Adrenal gland (tissue), 12 donors: ENCODE data around the gene UNC13B. TPM values are rescaled to one million over a fixed set of nuclear protein-coding genes. Genes with fewer than 3 reads are reported as not detected.

Experiments
- DNase-seq, 7 donors: peaks; one replicate each; pipeline ENCODE4 v3.0.0-alpha.2; 2019 to 2020
- H3K27ac ChIP-seq, 5 donors: fragments of 200-600 bp; sonication (generic) in 4 of 5; 1 replicate in 3 of 5; 2 replicates in 2 of 5; pipeline versions ENCODE4 v1.5.1 to v1.8.0; 2016 to 2020; ENCODE audit warnings: mild to moderate bottlenecking in 1 of 5
- H3K27me3 ChIP-seq: fragments of 200-600 bp; 2 replicates; pipeline ENCODE4 v1.8.0; 2021
- H3K36me3 ChIP-seq, 2 donors: fragments of 200-600 bp; replicated peaks in 1 of 2; 1 replicate in 1 of 2; 2 replicates in 1 of 2; pipeline versions ENCODE4 v1.5.1 to v1.8.0; 2018 to 2022
- H3K4me1 ChIP-seq, 2 donors: fragments of 200-600 bp; replicated peaks in 1 of 2; 1 replicate in 1 of 2; 2 replicates in 1 of 2; pipeline versions ENCODE4 v1.5.1 to v1.8.0; 2018 to 2021
- H3K4me3 ChIP-seq, 4 donors: fragments of 200-600 bp; sonication (generic) in 3 of 4; one replicate each; pipeline ENCODE4 v1.5.1; 2016 to 2018
- H3K9me3 ChIP-seq, 3 donors: fragments of 200-600 bp; sonication (generic) in 1 of 3; replicated peaks in 1 of 3; 1 replicate in 2 of 3; 2 replicates in 1 of 3; pipeline versions ENCODE4 v1.5.1 to v1.8.0; 2016 to 2021
- CTCF ChIP-seq, 6 experiments: fragments of 450-650 bp in 4 of 6; fragments of 200-600 bp in 2 of 6; sonication (generic) in 1 of 6; IDR thresholded peaks; 1 replicate in 5 of 6; 2 replicates in 1 of 6; pipeline versions ENCODE4 v1.5.1 to v1.8.0; 2016 to 2021; ENCODE audit warnings: antibody characterized with exemption in 6 of 6, mild to moderate bottlenecking in 2 of 6, moderate library complexity in 1 of 6
- POLR2A ChIP-seq, 2 donors: fragments of 450-650 bp; IDR thresholded peaks; one replicate each; pipeline ENCODE4 v1.6.1; 2017; ENCODE audit warnings: antibody characterized with exemption in 2 of 2, mild to moderate bottlenecking in 2 of 2, moderate library complexity in 1 of 2
- WGBS, 4 donors: extraction: QIAGEN DNeasy Blood & Tissue Kit in 2 of 4; methylation state at CpG; one replicate each; pipeline versions ENCODE4 v1.1.5 to v1.1.7; 2013 to 2017; 5-methylcytosine and 5-hydroxymethylcytosine counted together
- intact Hi-C, 2 donors: fragments of 100-400 bp; cut with DNase I; formaldehyde crosslinking; loops; one replicate each; pipeline versions ENCODE4 v1.14.1 to v1.15.0; 2022 to 2023
- polyA plus RNA-seq, 3 donors: library from polyadenylated mRNA; stranded (reverse); fragments of 200-250 nt in 2 of 3; fragments of 350-450 nt in 1 of 3; fragmentation: Illumina TruSeq in 1 of 3; extraction: RNeasy Lipid Tissue Mini Kit (QIAGEN cat#74804) in 1 of 3; gene quantifications; one replicate each; pipeline ENCODE4 v1.2.3, GENCODE V29; 2013 to 2014
- total RNA-seq, 9 donors: library from RNA; depleted of rRNA in 4 of 9; stranded (reverse); fragments of >200 nt in 4 of 9; fragments of 120-200 nt in 1 of 9; fragmentation: NEBNext Ultra II Directional in 1 of 9; extraction: Animal tissue kit (Norgen Biotek cat#: 25700) in 1 of 9; gene quantifications; one replicate each; pipeline versions ENCODE4 v1.1.0 to v1.2.4, GENCODE V29; 2013 to 2023
- donor health status: healthy with polysubstance abuse.
- donor health status: Bipolar disorder and iron deficiency.
- donor health status: DM: yes; HTN: yes; CAD: no.
- donor health status: DM: no; HTN: no; CAD: no.
- donor health status: DM: no; HTN: no; CAD: no.
- donor health status: DM: yes; HTN: yes; CAD: no.

The UNC13B gene
- total and polyA plus RNA-seq, 12 donors = 11.1 to 42.2 (median 30.5) TPM

DNA sequence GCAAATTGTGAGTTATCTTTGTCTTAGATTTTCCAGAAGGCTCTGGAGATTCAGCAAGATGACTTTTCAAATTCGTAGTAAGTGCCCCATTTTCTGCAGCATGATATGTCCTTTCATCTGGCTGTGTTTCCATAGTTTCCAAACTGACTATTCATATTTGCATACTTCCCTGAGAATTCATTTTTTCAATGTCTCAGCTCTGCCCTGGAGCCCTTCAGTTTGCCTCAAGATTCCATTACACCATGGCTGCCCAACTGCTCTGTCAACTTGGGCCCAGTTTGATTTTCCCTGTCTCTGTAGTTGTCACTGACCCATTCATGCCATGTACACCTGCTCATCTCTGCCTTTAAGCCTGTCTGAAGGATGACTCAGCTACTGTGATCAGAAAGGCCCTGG lies 233.9 kb downstream of the UNC13B start:
- intact Hi-C loops = no loop called here
- no peak overlapping the region for H3K27ac ChIP-seq
- peaks cover 0 to 53% of the 10 kb centered on the region in 2 donors for H3K36me3 ChIP-seq
- no peak for DNase-seq
- 88 to 100% (median 91%) methylated on average over 1 of the region's 1 CpG for WGBS, 4 donors
- no peaks in the 10 kb centered on the region for H3K4me1 ChIP-seq
- H3K4me3 ChIP-seq = no peak overlapping the region
- no peaks in the 10 kb centered on the region for H3K27me3 ChIP-seq
- TF ChIP-seq POLR2A (IDR thresholded peaks at IDR 0.05) (no peak), CTCF (IDR thresholded peaks at IDR 0.05) (no peak)
- H3K9me3 ChIP-seq = no peaks in the 10 kb centered on the region

GRCh38 chr9:35396560-35397215 lies 234.9 kb downstream of the UNC13B start:
- H3K36me3 ChIP-seq = peaks cover 0 to 46% of the 10 kb centered on the region in 2 donors
- DNase-seq = no peak
- no peaks in the 10 kb centered on the region for H3K27me3 ChIP-seq
- no peak overlapping the region for H3K27ac ChIP-seq
- no peak overlapping the region for H3K4me3 ChIP-seq
- H3K9me3 ChIP-seq = no peaks in the 10 kb centered on the region
- intact Hi-C loops = no loop called here
- TF ChIP-seq POLR2A (IDR thresholded peaks at IDR 0.05) (no peak), CTCF (IDR thresholded peaks at IDR 0.05) (no peak)
- H3K4me1 ChIP-seq = no peaks in the 10 kb centered on the region
- 89 to 96% (median 91%) methylated on average over 7 to 10 of the region's 10 CpGs for WGBS, 4 donors

DNA sequence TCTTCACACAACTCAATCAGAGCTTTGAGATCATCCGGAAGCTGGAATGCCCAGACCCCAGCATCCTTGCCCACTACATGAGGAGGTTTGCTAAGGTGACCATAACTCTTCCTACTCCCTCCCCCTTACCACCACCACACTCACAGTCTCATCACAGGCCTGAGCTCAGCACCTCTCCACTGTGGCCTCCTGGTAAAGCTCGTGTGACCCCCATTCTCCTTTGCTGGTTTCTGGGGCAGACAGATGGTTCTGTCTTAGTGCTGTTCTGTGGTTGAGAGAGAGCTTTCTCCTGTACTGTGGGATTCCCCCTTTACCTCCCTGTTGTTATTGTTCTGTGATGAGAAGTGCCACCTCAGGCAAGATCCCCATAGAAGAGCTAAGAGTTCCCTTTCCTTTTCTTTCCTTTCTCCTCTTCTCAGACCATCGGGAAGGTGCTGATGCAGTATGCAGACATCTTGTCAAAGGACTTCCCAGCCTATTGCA lies 235.4 kb downstream of the UNC13B start:
- DNase-seq = no peak
- WGBS, 4 donors = 91 to 94% (median 93%) methylated on average over 3 of the region's 3 CpGs
- no peak overlapping the region for H3K4me3 ChIP-seq
- H3K4me1 ChIP-seq = no peaks in the 10 kb centered on the region
- H3K27me3 ChIP-seq = no peaks in the 10 kb centered on the region
- no peak overlapping the region for H3K27ac ChIP-seq
- intact Hi-C loops = no loop called here
- no peaks in the 10 kb centered on the region for H3K9me3 ChIP-seq
- TF ChIP-seq CTCF (IDR thresholded peaks at IDR 0.05) = no peak
- H3K36me3 ChIP-seq = peaks cover 0 to 46% of the 10 kb centered on the region in 2 donors

DNA sequence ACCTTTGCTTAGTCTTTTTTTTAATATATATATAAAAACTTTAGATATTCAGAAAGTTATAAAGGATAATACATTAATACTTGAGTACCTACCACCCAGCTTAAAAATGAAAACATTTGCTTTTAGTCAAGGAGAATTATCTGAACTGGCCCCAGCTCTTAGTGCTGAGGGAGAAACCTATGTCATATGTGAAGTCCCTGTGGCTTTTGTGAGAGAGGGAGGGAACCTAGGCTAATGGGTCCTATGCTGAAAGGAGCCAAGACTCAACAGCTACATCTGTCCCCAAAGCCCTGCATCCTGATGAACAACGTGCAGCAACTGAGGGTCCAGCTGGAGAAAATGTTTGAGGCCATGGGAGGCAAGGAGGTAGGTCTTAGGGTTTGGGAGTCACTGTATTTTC lies 236.1 kb downstream of the UNC13B start:
- DNase-seq = no peak
- H3K27me3 ChIP-seq = no peaks in the 10 kb centered on the region
- no peak overlapping the region for H3K27ac ChIP-seq
- no peaks in the 10 kb centered on the region for H3K4me1 ChIP-seq
- 86 to 100% (median 88%) methylated on average over 1 of the region's 1 CpG for WGBS, 4 donors
- TF ChIP-seq CTCF (IDR thresholded peaks at IDR 0.05) (no peak), POLR2A (IDR thresholded peaks at IDR 0.05) (no peak)
- H3K9me3 ChIP-seq = no peaks in the 10 kb centered on the region
- H3K36me3 ChIP-seq = peaks cover 0 to 49% of the 10 kb centered on the region in 2 donors
- intact Hi-C loops = no loop called here
- H3K4me3 ChIP-seq = no peak overlapping the region
